22Rv1 (cell line): ENCODE data around the gene EEF1B2.
"Not testable (repeated sequence)": the region's sequence is repeated elsewhere in the genome, so short reads cannot be mapped to it uniquely, and the experiment has no call there.

Source experiments
- H3K27ac ChIP-seq: fragments of 450-650 bp; 2 replicates; pipeline ENCODE4 v1.5.1; 2017
- ZFX ChIP-seq: fragments of 450-650 bp; IDR thresholded peaks from 2 replicates; pipeline ENCODE4 v1.6.1; 2017; ENCODE audit warnings: antibody characterized with exemption, borderline replicate concordance
- TF ChIP-seq, protein P1 (sequence below): fragments of 450-650 bp; IDR thresholded peaks from 2 replicates; pipeline ENCODE4 v1.5.1; 2017; ENCODE audit warnings: mild to moderate bottlenecking

EEF1B2 gene

DNA sequence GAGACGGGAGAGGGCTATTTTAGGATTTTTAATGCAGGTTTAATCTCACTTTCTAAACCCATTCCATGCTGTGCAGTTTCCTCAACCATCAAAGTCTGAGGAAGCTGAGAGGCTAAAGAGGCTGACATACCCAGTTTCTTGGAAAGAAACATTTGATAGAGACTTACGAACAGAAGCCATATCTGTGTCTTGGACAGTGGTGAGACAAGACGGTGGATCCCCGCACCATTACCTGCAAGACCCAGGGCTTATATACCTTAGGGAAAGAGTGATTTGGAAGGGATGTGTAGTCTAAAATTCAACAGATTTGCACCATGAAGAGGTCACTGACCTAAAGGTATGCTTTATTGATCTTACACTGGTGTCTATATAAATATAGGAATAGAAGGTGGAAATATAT is 13.5 kb downstream of the EEF1B2 start:
- no peak overlapping the region for H3K27ac ChIP-seq

GRCh38 chr2:206176121-206176520 is 16.4 kb downstream of the EEF1B2 start:
- H3K27ac ChIP-seq, result no peak overlapping the region
- TF ChIP-seq, protein P1, sequence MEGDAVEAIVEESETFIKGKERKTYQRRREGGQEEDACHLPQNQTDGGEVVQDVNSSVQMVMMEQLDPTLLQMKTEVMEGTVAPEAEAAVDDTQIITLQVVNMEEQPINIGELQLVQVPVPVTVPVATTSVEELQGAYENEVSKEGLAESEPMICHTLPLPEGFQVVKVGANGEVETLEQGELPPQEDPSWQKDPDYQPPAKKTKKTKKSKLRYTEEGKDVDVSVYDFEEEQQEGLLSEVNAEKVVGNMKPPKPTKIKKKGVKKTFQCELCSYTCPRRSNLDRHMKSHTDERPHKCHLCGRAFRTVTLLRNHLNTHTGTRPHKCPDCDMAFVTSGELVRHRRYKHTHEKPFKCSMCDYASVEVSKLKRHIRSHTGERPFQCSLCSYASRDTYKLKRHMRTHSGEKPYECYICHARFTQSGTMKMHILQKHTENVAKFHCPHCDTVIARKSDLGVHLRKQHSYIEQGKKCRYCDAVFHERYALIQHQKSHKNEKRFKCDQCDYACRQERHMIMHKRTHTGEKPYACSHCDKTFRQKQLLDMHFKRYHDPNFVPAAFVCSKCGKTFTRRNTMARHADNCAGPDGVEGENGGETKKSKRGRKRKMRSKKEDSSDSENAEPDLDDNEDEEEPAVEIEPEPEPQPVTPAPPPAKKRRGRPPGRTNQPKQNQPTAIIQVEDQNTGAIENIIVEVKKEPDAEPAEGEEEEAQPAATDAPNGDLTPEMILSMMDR, result no peak
- no peak for TF ChIP-seq ZFX

More for the DNA sequence above, 13.5 kb downstream of the EEF1B2 start:
- TF ChIP-seq, protein P1, result no peak
- TF ChIP-seq ZFX, result no peak

DNA sequence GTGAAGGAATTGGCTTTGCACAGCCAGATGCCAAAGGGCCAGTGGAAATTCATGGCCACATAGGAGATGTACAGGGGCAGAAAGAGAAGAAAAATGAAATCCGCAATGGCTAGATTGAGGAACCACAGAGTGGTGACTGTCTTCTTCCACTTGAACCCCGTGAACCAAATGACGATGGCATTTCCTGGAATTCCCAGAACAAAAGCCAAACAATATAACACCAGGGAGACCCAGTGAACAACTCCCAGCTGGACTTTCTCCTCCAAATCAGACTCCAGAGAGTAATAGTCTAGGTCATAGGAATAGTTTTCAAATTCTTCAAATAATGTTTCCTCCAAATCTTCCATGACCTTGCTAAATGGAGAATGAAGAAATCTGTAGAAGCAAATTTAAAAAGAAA is 17.2 kb downstream of the EEF1B2 start:
- TF ChIP-seq ZFX, result no peak
- TF ChIP-seq, protein P1, result no peak
- no peak overlapping the region for H3K27ac ChIP-seq

DNA sequence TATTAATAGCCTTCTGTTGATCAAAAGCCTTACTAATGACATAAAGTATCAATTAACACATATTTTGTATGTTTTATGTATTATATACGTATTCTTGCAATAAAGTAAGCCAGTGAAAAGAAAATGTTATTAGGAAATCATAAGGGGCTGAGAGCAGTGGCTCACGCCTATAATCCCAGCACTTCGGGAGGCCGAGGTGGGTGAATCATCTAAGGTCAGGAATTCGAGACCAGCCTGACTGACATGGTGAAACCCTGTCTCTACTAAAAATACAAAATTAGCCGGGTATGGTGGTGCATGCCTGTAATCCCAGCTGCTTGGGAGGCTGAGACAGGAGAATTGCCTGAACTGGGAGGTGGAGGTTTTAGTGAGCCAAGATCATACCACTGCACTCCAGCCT is 21.8 kb downstream of the EEF1B2 start:
- H3K27ac ChIP-seq, result not testable (repeated sequence)

DNA sequence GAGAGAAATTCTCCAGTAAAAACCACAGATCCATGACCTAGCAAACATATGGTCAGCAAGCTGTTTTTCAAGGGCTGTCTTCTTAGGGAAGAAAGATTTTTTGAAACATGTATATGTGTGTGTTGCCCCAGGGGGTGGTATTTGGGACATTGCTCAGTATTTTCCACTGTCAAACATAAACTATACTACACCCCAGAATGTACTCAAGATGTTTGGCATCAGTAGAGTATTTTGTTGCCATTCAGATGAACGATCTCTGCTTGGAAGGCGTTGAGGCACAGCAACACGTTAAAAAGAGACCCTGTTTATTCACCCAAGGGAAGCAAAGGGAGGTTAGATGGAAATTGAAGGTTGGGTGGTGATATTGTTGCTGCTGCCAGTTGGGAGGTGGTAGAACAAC is 30.0 kb downstream of the EEF1B2 start:
- no peak overlapping the region for H3K27ac ChIP-seq
- TF ChIP-seq ZFX, result no peak
- TF ChIP-seq, protein P1, result no peak

- no peak overlapping the region for H3K27ac ChIP-seq
- no peak for TF ChIP-seq ZFX
- TF ChIP-seq, protein P1, result no peak
Observed at GRCh38 chr2:206190111-206190510, 30.4 kb downstream of the EEF1B2 start.

DNA sequence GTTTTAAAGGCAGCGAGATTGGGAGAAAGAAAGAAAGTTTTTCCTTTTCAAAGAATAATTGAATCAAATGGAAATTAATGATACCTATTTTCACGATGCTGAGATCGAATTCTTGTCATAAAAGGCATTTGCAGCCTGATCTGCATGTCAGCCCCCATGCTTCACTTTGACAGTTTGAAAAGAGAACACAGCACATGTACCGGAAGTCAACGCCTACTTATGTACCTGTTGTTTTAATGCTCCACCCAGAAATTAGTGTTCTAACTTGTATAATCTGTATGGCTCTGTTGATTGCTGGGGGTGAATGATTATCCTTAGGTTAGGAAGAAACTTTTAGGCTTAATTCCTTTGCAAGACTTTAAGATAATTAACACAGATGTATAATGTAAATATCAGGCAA is 31.0 kb downstream of the EEF1B2 start:
- H3K27ac ChIP-seq, result no peak overlapping the region
- TF ChIP-seq ZFX, result no peak
- TF ChIP-seq, protein P1, result no peak

DNA sequence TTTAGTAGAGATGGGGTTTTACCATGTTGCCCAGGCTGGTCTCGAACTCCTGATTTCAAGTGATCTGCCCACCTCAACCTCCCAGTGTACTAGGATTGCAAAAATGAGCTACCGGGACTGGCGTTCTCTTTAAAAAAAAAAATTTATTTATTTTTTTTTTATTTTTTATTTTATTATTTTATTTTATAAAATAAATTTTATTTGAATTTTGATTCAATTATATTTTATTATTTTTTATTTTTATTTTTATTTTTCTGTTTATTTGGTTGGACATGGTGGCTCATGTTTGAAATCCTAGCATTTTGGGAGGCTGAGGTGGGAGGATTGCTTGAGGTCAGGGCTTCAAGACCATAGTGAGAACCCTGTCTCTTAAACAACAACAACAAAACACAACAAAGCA is 32.5 kb downstream of the EEF1B2 start:
- no peak overlapping the region for H3K27ac ChIP-seq
- TF ChIP-seq, protein P1, result no peak
- TF ChIP-seq ZFX, result no peak
